ENCODE data around the gene AAK1.
A peak's percentile ranks its signal among the peaks of the same experiment; 100 is the strongest.

Gene AAK1

DNA sequence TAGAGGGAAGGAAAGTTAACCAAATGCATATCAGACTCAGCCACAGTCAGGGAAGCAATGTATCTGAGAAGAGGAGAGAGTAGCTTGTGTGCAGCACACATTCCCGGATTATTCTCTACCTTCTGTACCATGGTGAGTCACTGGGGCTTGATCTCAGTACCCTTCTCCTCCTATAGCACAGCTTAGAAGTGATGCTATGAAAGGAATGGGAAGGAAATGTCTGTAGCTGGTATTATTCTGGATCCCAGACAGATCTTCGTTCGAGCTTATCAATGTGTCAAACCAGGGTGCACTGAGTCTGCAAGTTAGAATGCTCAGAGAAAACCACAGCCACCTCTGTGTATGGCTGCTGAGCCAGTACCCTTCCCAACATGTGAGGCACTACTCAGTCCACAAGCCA, 118.3 kb downstream of the AAK1 start:
- no peak for DNase-seq

DNA sequence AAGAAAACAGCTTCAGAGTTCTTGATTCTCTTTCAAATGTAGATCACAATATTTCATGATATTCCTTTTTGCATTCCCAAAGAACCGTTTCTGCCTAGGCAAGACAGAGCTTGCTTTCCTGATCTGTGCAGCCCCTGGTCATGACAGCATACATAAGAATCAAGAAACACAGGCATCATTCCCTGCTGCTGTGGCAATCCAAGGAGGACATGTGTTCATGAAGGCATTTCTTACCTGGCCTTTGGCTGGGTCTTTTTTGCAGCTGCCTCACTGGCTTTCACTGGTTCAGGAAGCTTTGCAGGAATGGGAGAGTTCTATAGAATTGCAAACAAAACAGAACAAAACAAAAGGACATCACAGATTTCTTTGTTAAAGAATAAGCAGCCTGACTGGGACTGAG, 118.7 kb downstream of the AAK1 start:
- no peak for DNase-seq

DNA sequence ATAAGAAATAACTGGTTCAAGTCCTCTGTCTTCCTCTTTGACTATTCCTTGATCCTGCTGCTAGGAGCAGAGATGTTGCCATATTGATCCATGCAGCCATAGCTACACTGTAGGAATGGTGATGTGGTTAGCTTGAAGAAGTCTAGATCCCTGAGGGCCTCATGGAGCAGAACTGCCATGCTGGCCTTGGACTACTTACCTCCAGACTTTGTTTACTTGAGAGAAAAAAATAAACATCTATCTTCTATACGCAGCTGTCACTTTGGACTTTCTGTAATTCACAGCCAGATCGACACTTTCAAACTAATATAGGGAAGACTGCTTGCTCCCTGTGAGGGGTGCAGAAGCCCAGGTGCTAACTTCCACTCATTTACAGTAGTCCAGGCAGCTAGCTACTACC, 121.8 kb downstream of the AAK1 start:
- DNase-seq: no peak

DNA sequence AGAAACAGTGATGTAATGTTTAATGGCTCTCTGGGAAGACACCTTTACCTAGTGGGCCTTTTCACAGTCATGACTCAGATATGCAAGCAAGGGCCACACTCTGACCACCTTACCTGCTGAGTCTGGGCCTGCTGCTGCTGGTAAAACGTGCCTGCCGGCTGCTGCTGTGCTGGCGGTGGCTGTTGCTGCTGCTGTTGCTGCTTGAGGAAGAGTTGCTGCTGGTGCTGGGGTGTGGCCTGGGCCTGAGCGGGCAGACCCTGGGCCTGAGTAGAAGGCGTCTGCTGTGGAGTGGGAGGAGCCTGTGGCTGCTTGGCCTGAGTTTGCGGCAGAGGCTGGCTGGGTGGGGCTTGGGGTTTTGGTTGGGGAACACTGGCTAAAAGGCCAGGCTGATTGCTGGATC, 124.7 kb downstream of the AAK1 start:
- DNase-seq: no peak

DNA sequence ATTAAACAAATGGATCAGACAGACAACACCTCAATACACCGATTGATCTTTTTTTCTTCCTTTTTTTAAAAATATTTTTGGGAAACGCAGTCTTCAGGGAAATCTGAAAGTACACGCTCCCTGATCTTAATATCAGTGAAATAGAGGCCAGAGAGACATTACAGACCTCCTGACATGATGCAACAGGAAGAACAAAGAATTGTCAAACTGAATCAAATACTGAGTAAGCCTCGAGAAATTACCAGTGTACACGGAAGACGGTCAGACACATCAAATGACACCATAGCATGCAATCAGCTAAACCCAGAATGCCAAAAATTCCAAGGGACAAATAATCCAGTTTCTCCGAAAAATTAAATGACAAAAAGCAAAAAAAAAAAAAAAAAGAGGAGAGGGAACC, 126.1 kb downstream of the AAK1 start:
- no peak for DNase-seq

DNA sequence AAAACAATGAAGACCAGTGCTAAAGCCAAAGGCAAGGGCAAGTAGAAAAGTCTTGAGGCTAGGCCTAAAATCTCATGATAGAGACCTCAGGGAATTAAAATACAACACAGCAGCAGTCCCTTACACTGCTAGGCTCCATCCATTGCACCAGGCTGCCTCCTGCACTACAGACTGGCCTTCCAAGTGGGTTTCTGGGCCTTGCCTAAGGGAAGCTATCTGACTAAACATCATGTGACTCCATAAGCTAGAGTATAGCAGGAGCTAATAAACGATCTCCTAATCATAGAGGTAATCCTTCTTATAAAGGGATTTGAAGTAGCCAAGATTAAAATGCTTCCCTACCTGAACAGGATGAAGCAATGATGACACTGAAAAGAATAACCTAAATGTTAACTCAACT, 128.7 kb downstream of the AAK1 start:
- peak; percentile 26 for DNase-seq

DNA sequence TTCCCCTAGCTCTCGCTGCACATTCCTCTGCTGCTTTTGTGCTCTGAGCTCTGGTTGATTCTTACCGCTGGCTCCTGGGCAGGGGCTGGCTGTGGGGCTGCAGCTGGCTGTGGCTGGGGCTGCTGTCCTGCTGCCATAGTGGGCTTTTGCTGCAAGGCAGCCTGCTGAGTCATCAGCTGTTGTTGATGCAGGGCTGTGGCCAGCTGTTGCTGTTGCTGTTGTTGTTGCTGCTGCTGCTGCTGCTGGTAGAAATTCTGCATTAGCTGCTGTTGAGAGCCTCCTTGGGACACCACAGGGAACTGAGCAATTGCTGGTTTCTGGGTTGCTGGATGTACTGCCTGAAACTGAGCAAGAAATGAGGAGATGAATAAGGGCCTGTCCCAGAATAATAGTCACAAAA, 129.1 kb downstream of the AAK1 start:
- DNase-seq: no peak

DNA sequence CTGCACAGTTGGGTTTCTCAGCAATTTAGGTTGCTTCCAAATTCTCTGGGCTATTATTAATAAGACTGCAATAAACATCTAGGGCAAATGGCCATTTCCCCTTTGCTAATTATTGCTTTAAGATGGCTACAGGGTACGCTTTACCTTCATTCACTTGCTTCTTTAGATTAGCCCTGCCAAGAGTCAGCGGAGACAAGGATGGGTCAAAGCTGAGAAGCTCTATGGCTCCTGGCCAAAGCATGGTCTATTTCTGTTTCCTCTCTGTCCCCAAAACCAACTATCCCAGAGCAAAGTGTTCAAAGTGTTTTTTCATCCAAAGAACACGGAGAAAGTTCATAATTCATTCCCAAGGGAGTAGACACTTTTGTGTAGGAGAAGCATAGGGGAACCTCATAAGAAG, 131.1 kb downstream of the AAK1 start:
- DNase-seq: no peak

DNA sequence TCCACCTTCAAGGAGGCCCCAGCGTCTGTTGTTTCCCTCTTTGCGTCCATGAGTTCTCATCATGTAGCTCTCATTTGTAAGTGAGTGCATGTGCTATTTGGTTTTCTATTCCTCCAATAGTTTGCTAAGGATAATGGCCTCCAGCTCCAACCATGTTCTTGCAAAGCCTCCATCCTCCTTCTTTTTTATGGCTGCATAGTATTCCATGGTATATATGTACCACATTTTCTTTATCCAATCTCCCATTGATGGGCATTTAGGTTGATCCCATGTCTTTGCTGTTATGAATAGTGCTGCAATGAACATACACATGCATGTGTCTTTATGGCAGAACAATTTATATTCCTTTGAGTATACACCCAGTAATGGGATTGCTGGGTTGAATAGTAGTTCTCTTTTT, 133.3 kb downstream of the AAK1 start:
- DNase-seq: no peak

DNA sequence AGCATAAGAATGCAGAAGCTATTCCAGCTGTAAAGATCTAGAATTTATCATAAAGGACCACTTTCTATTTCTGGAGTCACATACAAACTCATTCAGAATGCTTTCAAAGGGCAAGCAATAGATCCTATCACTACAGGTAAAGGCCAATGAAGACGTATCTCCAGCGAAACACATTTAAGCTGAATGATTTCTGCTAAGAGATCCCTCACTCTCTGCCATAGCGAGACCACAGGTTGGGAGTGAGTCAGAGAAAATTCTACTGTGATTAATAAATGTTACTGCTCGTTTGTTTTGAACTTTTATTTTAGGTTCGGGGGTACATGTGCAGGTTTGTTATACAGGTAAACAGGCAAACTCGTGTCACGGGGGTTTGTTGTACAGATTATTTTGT, 133.8 kb downstream of the AAK1 start:
- DNase-seq: no peak

DNA sequence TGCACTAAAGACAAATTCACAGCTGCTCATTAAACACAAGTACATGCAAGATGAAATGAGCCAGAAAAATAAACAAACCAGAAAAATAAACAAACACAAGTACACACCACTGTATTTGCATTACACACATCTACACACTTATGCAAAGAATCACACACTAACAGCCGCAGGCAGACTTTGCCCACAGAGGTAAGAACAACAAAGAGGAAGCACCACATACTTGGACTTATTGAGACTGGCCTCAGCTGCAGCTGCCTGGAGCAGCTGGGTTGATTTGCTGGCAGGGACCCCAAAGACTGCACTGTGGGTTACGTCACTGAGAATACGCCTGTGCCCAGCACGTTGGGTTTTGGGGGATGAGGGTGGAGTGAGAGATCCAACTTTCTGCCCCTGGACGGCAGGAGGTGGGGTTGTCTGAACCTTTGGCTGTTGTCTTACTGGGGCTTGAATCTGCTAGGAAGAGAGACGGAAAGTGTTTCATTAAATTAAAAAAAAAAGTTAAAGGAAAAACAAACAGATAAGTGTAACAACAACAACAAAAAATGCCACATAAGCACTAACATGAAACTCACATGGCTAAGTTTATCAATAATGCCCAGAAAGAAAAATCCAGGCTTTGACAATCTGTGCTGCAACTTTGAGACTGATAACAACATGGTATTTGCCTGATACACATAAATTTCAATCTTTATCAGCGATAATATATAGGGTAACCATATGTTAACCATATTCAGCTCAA, 134.4 kb downstream of the AAK1 start:
- DNase-seq: no peak

DNA sequence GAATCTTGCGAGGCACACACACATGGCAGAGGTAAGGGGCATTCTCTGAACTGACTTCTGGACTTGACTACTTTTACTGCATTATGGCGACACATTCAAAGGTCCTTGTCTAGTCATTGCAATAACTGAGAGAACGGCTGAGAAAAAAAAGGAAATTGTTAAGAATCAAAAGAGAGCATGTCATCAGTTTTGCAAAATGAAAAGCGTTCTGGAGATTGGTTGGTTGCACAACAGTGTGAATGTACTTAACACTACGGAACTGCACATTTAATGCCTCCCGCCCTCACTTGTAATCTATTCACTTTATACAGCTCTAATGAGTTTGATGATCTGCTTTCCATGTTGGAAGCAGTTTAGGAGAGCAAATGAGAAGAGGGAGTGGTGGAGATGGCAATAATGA, 137.8 kb downstream of the AAK1 start:
- DNase-seq: peak; percentile 93

DNA sequence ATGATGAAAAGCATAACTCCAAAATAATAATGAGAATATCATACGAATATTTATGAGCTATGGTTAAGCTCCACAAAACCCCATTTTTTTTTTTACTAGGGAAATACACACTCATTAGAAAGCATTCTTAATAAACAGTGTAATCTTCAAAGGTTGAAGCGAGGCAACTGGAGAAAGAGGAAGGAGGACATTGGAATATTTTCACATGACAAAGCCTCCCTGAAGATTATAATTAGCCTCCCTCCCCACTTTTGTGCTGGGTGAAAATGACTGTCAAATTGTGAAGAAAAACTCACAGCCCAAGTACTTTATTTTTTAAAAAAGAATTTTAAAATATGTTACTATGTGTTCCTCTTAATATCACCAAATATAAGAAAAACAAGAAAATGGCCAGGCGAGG, 142.2 kb downstream of the AAK1 start:
- peak; percentile 9 for DNase-seq

DNA sequence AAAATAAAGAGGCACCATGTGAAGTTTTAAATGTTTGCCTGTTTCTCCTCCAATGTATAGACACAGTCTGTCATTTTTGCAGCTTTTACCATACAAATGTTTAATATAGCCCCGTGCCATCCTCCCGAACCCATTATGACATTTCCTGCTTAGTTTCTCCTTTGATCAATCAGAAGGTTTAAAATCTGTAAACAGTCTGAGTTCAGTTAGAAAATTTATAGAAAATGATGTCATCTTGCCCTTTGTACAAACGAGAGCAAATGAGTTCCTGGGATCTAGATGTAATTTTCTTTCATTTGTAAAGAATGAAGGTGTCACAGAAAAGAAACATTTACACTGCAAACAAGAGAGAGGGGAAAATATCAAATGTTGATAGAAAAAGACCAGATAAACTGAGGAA, 143.6 kb downstream of the AAK1 start:
- no peak for DNase-seq

DNA sequence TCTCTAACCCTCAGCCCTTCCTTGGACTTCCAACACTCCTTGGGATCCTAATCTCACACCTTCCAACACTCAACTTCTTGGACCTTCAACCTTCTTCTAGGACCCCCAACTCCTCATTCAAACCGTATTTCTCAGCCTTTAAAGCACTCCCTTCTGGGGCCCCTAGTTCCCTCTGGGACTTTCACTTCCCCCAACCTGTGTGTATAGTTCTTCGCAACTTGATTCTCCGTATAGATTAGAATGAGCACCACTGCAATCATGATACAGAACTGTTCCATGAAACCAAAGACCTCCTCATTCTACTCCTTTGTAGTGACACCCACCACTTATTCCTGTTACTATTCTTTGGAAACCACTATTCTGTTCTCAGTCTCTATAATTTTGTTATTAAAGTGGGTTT, 144.3 kb downstream of the AAK1 start:
- peak; percentile 52 for DNase-seq

DNA sequence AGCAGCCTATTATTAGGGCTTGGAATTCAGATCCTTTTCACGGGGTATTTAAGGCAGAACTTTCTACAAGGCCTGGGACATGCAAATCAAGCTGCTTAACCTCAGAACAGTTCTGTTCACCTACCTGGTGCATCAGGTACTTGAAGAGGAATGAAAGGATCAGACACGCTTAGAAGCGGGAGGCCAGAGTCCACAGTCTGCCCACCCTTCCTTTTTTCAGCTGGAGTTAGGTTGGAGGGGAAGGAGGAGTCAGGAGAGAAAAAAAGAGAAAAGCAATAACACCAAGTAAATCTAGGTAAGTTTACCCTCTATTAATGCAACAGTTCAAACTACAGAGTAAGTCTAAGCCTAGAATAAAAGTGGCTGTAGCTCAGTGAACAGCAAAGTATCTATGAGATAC, 147.7 kb downstream of the AAK1 start:
- DNase-seq: no peak

DNA sequence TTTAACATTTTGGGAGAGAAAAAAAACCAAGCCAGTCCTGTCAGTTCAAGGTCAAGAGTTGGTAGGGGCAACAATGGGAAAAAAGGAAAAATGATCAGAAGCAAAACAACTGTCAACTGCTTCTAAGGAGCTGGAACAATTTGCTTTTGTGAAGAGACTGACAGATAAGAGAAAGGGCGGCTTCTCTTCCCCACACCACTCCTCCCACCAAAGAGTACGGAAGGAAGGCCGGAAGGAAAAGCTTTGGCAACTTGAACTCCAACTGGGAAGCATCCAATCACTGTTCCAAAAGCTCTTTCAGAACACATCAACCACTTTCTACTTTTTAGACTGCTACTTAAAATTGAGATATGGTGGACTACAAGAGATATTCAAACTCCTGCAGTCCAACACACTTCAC, 148.5 kb downstream of the AAK1 start:
- no peak for DNase-seq

DNA sequence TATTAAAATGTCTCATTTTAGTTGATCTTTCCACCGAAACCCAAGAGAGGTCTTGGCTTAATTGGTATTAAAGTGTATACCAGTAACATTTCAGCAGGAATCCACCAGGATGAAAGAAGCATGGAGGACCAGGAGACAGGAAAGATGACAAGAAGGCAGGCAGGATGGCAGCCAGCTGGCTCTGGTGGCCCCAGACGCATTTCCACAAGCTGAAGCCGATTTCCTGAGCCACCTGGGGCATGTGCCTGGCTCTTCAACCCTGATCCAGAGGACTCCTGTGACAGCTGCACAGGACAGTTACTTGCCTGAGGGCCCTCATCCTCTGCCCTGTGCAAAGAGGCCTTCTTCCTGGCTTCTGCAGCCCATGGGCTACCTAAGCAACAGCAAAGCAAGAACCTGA, 149.4 kb downstream of the AAK1 start:
- no peak for DNase-seq

DNA sequence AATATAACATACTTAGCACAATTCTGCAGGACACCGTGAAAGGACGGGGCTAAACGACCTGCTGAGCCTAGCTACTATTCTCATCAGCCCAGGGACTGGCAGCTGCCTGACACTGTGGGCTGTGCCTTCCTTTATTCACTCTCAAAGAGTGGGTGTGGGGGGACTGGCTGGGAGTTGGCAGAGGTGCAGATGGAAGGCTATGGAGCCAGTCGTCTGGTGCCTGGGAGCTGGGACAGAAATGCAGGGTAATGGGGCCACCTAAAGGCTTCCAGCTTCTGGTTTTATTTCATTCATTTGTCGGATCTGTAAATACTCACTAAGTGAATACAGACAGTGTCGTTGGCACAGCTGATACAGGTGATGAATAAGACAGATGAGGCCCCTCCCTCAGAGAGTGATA, 150.3 kb downstream of the AAK1 start:
- DNase-seq: no peak

DNA sequence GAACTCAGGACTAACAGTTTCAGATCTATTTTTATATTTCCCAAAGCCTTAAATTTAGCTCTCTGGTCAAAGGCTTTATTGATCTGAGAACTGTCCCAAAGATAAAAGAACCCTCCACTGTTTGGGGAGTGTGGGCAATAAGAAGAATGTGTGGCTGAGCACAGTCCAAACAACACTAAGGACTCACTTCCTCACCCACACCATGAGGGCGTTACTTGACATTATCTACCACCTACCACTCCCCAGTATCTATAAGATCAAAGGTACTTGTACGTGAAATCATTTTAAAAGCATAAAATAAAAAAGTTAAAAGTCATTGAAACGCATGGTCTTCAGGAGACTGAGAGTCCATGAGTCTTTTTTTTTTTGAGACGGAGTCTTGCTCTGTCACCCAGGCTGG, 151.7 kb downstream of the AAK1 start:
- no peak for DNase-seq

DNA sequence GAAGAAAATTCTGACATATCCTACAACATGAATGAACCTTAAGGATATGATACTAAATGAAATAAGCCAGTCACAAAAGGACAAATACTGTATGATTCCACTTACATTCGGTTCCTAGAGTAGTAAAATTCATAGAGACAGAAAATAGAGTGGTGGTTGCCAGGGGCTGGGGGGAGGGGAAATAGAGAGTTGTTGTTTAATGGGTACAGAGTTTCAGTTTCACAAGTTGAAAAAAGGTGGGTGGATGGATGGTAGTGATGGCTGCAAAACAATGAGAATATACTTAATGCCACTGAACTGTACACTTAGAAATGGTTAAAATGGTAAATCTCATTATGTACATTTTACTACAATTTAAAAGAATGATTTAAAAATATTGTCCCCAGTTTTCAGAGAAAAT, 153.1 kb downstream of the AAK1 start:
- DNase-seq: peak; percentile 10

DNA sequence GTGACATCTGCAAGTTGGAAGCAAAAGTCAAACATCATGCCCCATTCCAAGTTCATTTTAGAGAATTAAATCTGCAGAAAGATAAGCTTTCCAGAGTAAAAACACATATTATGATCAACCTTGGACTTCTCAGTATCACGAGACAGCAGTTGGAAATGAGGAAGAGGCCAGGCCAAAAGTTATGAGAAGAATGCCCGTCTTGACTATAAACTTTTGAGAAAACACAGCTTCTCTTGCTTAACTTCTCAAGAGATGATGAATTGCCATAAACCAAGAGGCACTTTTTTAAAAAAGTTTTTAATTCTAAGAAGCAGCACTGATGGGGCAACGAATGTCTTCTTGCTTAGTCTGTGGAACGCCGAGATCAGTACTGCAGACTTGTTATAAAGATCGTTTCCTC, 153.7 kb downstream of the AAK1 start:
- peak; percentile 47 for DNase-seq

DNA sequence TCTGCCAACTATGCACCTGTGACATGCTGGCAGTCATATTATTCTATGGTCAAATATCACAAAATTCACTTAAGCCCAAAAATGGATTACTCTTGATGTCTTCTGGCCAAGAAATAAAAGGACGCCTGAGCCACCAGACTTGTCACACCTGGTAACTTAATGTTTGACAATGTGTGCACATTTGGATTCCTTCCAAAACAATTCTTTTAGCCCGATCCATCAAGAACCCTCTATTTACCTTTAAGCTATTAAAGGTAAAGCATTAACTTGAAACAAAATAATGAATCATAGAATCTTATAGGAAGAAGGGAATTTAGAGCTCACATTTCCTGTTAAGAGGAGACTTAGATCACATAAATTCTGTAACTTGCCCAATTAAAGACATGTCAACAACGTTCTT, 159.8 kb downstream of the AAK1 start:
- no peak for DNase-seq

DNA sequence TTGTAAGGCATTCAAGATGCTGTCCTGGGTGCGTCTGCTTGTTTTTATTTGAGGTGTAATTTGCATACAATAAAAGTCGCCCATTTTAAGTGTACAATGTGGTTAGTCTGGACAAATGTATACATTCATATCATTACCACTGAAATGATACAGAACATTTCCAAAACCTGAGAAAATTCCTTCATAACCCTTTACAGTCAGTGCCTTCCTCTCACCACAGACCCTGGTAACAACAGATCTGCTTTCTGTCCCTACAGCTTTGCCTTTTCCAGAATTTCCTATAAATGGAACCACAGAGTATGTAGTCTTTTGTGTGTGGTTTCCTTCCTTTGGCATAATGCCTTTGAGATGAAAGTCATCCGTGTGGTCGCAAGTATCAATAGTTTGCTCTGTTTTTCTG, 160.5 kb downstream of the AAK1 start:
- no peak for DNase-seq

DNA sequence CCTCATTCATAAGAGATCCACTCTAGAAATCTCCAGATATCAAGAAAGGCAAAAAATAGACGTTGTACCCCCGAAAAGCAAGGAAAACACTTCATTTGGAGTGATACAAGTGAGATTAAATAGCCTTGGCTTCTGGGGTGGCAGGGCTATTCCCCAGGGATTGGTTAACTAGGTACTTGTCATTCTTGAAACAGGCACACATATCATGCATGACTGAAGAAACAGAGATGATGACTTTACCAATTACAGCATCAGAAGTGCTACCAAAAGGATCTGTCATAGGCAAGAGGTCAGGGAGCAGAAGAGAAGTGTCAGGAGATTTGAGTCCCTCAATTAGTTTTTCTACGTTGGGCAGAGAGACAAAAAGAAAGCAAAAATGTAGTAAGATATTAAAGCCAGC, 161.1 kb downstream of the AAK1 start:
- DNase-seq: no peak

DNA sequence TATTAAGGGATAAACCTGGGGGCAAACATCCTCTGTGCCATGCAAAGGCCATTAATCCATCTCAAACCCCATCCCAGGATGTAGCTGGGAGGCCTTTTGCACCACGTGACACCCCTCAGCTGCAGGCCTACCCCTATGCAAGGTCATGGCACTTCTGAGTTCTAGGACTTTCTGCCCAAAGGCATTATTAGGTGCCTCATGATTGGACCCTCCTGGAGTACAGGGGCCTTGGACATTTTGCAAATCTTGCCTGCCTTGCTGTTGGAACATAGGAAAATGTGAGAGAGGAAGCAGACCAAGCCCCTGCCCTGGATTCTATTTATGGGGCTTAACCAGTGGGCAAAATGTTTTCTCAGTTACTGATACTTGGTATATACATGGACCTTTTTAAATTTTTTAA, 162.1 kb downstream of the AAK1 start:
- DNase-seq: no peak
